ENCODE measurements around the gene ACSS2.

- TF ChIP-seq NRF1 (IDR thresholded peaks at IDR 0.05; ENCODE audit: low read depth, low read length) (no peak), SRF (IDR thresholded peaks at IDR 0.05; ENCODE audit: low read depth, low read length) (no peak), TEAD4 (IDR thresholded peaks at IDR 0.05; ENCODE audit: low read depth, low read length) (no peak), MAFK (IDR thresholded peaks at IDR 0.05; ENCODE audit: low read depth, low read length) (no peak), CTCF (IDR thresholded peaks at IDR 0.05; ENCODE audit: control extremely low read depth in 1 of 3, insufficient read depth in 1 of 3, low read depth in 1 of 3, low read length in 3 of 3) (peak in 2 of 3 experiments; percentile 23 to 47; a peak in 2 of 4 replicates), RXRA (IDR thresholded peaks at IDR 0.05; ENCODE audit: insufficient read depth, low read depth, low read length) (no peak), RAD21 (IDR thresholded peaks at IDR 0.05 in 1 of 2, conservative IDR thresholded peaks at IDR 0.05 in 1 of 2; ENCODE audit: low read depth in 2 of 2, low read length in 2 of 2) (no peak; a peak in 1 of 4 replicates)
Measured at GRCh38 chr20:34875642-34876405, 588 bp upstream of the ACSS2 start.
